ENCODE data around the gene ARF4.
"Not testable (repeated sequence)": the region's sequence is repeated elsewhere in the genome, so short reads cannot be mapped to it uniquely, and the experiment has no call there.

ARF4 gene

DNA sequence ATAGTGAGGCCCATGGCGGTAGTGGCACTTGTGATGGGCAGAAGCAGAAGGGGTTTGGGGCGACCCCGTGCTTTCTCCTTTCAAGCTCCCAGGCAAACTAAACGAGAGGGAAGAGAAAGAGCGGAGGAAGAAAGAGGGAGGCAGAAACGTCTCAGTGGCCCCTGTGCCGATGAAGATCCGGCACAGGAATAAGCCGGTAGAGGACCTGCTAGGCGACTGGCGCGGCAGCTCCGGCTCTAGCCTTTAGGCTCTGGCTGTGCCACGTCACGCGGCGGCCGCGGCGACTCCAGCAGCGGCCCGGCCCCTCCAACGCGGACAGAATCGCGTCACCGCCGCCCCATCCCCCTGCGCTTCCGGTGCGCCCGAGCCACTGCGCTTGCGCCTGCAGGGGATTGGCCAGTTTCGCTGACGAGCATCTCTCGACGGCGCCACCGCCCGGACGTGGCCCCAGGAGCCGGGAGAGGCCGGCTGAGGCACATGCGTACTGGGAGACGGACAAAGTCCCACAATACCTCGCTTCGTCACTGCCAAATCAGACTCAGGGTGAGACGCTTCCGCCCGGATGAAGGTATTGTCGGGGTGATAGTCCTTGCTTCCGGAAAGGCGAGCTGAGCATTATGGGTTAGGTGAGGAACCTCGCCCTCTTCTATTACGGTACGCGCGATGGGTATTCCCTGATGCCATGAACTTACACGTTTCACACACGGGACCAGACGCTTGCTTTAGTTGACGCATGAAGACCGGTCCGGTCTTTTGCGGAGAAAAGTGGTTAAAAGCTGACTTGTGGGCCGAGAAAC, at the start of gene ARF4:
ARF4 (minus strand) TSS at position 218 of the 797 bp plus-strand sequence; CDS start at position 14, 204 bp downstream.
- Histone ChIP-seq H3K9ac (ENCODE audit: low read depth in 1 of 2, low read length in 2 of 2) (peak within 1 kb of the TSS; percentile 99 to 100), H3K27ac (ENCODE audit: low read depth in 2 of 2, low read length in 2 of 2) (peak within 1 kb of the TSS; percentile 99 to 100), H3K4me1 (ENCODE audit: control insufficient read depth in 2 of 2, insufficient read depth in 2 of 2, low read length in 2 of 2) (peaks cover 3 to 20% of the 10 kb centered on the region in 2 donors), H3K27me3 (ENCODE audit: control insufficient read depth in 2 of 2, insufficient read depth in 2 of 2, low read length in 2 of 2) (no peaks in the 10 kb centered on the region), H3K36me3 (ENCODE audit: control insufficient read depth in 2 of 2, insufficient read depth in 2 of 2, low read length in 2 of 2) (peaks cover 3 to 4% of the 10 kb centered on the region in 2 donors), H3K9me3 (ENCODE audit: control insufficient read depth in 2 of 2, low read length in 2 of 2) (no peaks in the 10 kb centered on the region), H3K4me3 (ENCODE audit: low read length in 2 of 2) (peak within 1 kb of the TSS; percentile 98 to 100)

DNA sequence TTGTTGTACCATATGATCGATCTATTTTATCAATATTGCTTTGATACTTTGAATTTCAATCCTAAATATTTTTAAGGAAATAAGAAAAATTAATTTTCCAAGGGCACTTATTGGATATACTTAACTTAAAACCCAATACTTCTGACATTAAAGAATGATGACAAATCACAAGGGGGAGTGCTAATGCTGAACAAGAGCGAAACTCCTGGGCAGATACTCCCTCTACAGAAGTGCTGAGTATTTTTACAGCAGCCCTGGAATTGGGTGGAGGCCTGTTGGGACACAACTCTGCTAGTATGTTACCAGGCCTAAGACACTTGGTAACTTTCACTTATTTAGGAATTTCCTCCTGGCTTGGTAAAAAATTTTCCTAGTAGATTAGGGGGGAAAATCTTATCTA, 49.6 kb upstream of the ARF4 start:
- H3K4me3 ChIP-seq (ENCODE audit: low read length in 2 of 2): no peak overlapping the region
- no peaks in the 10 kb centered on the region for H3K4me1 ChIP-seq (ENCODE audit: control insufficient read depth in 2 of 2, insufficient read depth in 2 of 2, low read length in 2 of 2)
- no peaks in the 10 kb centered on the region for H3K9me3 ChIP-seq (ENCODE audit: control insufficient read depth in 2 of 2, low read length in 2 of 2)
- H3K27ac ChIP-seq (ENCODE audit: low read depth in 2 of 2, low read length in 2 of 2): no peak overlapping the region
- H3K27me3 ChIP-seq (ENCODE audit: control insufficient read depth in 2 of 2, insufficient read depth in 2 of 2, low read length in 2 of 2): no peaks in the 10 kb centered on the region
- H3K9ac ChIP-seq (ENCODE audit: low read depth in 1 of 2, low read length in 2 of 2): no peak overlapping the region
- peaks cover 10 to 19% of the 10 kb centered on the region in 2 donors for H3K36me3 ChIP-seq (ENCODE audit: control insufficient read depth in 2 of 2, insufficient read depth in 2 of 2, low read length in 2 of 2)

DNA sequence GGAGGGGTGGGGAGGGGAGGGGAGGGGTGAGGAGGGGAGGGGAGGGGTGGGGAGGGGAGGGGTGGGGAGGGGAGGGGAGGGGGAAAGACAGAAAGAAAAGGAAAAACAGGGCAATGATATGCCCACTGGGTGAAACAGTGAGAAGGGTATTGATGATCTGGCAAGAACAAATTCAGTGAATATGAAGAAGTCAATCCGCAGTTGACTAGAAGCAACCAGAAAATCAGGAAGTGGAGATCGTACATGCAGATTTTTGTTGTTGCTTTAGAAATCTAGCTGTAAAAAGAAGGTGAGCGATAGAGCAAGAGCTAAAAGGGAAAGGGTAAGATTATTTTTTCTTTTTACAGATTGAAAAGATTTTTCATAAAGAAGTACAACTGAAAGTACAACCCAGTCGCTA, 47.6 kb upstream of the ARF4 start:
- H3K9ac ChIP-seq (ENCODE audit: low read depth in 1 of 2, low read length in 2 of 2): no peak overlapping the region
- no peaks in the 10 kb centered on the region for H3K9me3 ChIP-seq (ENCODE audit: control insufficient read depth in 2 of 2, low read length in 2 of 2)
- H3K27me3 ChIP-seq (ENCODE audit: control insufficient read depth in 2 of 2, insufficient read depth in 2 of 2, low read length in 2 of 2): no peaks in the 10 kb centered on the region
- H3K36me3 ChIP-seq (ENCODE audit: control insufficient read depth in 2 of 2, insufficient read depth in 2 of 2, low read length in 2 of 2): peaks cover 10 to 27% of the 10 kb centered on the region in 2 donors
- H3K4me3 ChIP-seq (ENCODE audit: low read length in 2 of 2): no peak overlapping the region
- no peak overlapping the region for H3K27ac ChIP-seq (ENCODE audit: low read depth in 2 of 2, low read length in 2 of 2)
- H3K4me1 ChIP-seq (ENCODE audit: control insufficient read depth in 2 of 2, insufficient read depth in 2 of 2, low read length in 2 of 2): no peaks in the 10 kb centered on the region

DNA sequence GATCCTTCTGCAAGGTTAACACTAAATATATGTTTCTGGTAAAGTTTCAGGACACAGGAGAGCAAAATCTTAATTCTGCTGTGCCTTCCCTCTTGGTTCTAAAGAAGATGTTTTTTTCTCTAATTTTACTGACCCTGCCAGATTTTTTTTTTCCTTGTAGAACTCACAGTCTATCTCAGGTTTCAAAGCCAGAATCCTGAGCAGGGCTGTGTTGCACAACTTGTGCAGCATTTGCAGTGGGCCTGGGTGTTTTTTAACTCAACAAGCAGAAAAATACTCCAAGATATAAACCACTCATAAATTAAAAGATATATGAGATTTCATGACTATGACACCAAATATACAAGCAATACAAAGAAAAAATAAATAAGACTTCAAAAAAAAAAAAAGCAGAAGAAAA, 40.2 kb upstream of the ARF4 start:
- Histone ChIP-seq H3K36me3 (ENCODE audit: control insufficient read depth in 2 of 2, insufficient read depth in 2 of 2, low read length in 2 of 2) (peaks cover 28 to 49% of the 10 kb centered on the region in 2 donors), H3K27me3 (ENCODE audit: control insufficient read depth in 2 of 2, insufficient read depth in 2 of 2, low read length in 2 of 2) (no peaks in the 10 kb centered on the region), H3K9ac (ENCODE audit: low read depth in 1 of 2, low read length in 2 of 2) (no peak overlapping the region), H3K27ac (ENCODE audit: low read depth in 2 of 2, low read length in 2 of 2) (no peak overlapping the region), H3K4me1 (ENCODE audit: control insufficient read depth in 2 of 2, insufficient read depth in 2 of 2, low read length in 2 of 2) (no peaks in the 10 kb centered on the region), H3K9me3 (ENCODE audit: control insufficient read depth in 2 of 2, low read length in 2 of 2) (no peaks in the 10 kb centered on the region), H3K4me3 (ENCODE audit: low read length in 2 of 2) (no peak overlapping the region)

- not testable (repeated sequence) for H3K27me3 ChIP-seq (ENCODE audit: control insufficient read depth in 2 of 2, insufficient read depth in 2 of 2, low read length in 2 of 2); H3K9me3 ChIP-seq (ENCODE audit: control insufficient read depth in 2 of 2, low read length in 2 of 2); H3K9ac ChIP-seq (ENCODE audit: low read depth in 1 of 2, low read length in 2 of 2); H3K4me3 ChIP-seq (ENCODE audit: low read length in 2 of 2); H3K4me1 ChIP-seq (ENCODE audit: control insufficient read depth in 2 of 2, insufficient read depth in 2 of 2, low read length in 2 of 2); H3K27ac ChIP-seq (ENCODE audit: low read depth in 2 of 2, low read length in 2 of 2)
- H3K36me3 ChIP-seq (ENCODE audit: control insufficient read depth in 2 of 2, insufficient read depth in 2 of 2, low read length in 2 of 2): peaks cover 37 to 46% of the 10 kb centered on the region in 2 donors
These were observed 37.1 kb upstream of the ARF4 start for GRCh38 chr3:57634259-57634658.

DNA sequence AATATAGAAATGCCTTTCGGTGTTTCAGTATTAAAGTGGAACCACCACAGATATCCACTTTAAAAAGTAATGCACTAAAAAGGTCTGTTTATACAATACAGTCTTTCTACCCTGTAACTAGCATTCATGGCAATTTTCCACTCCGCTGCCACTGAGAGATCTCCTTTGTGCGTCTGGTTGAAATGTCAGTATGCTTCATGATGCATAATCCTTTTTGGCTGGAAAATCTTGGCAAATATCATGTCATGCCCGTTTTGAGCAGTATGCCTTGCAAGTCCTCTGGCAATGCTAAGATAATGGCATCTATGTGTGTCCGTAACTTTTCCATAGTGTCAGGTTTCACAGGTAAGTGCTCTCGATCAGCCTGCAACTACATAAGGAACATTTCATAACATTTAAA, 30.8 kb upstream of the ARF4 start:
- Histone ChIP-seq H3K27ac (ENCODE audit: low read depth in 2 of 2, low read length in 2 of 2) (no peak overlapping the region), H3K9ac (ENCODE audit: low read depth in 1 of 2, low read length in 2 of 2) (no peak overlapping the region), H3K36me3 (ENCODE audit: control insufficient read depth in 2 of 2, insufficient read depth in 2 of 2, low read length in 2 of 2) (peaks cover 38 to 47% of the 10 kb centered on the region in 2 donors), H3K4me1 (ENCODE audit: control insufficient read depth in 2 of 2, insufficient read depth in 2 of 2, low read length in 2 of 2) (no peaks in the 10 kb centered on the region), H3K4me3 (ENCODE audit: low read length in 2 of 2) (no peak overlapping the region), H3K27me3 (ENCODE audit: control insufficient read depth in 2 of 2, insufficient read depth in 2 of 2, low read length in 2 of 2) (no peaks in the 10 kb centered on the region), H3K9me3 (ENCODE audit: control insufficient read depth in 2 of 2, low read length in 2 of 2) (no peaks in the 10 kb centered on the region)

DNA sequence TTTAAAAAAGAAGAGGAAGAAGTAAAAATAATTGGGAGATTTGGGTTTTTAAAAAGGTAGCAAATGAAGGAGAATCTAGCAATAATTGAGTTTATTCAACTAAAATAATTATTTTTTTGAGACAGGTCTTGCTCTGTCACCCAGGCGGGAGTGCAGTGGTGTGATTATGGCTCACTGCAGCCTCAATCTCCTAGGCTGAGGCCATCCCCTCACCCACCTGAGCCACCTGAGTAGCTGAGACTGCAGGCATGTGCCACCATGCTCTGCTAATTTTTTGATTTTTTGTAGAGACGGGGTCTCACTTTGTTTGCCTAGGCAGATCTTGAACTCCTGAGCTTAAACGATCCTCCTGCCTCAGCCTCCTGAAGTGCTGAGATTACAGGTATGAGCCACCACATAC, 27.7 kb upstream of the ARF4 start:
- peaks cover 21 to 31% of the 10 kb centered on the region in 2 donors for H3K36me3 ChIP-seq (ENCODE audit: control insufficient read depth in 2 of 2, insufficient read depth in 2 of 2, low read length in 2 of 2)
- H3K27me3 ChIP-seq (ENCODE audit: control insufficient read depth in 2 of 2, insufficient read depth in 2 of 2, low read length in 2 of 2): no peaks in the 10 kb centered on the region
- H3K4me1 ChIP-seq (ENCODE audit: control insufficient read depth in 2 of 2, insufficient read depth in 2 of 2, low read length in 2 of 2): no peaks in the 10 kb centered on the region
- H3K9ac ChIP-seq (ENCODE audit: low read depth in 1 of 2, low read length in 2 of 2): no peak overlapping the region
- H3K27ac ChIP-seq (ENCODE audit: low read depth in 2 of 2, low read length in 2 of 2): no peak overlapping the region
- no peaks in the 10 kb centered on the region for H3K9me3 ChIP-seq (ENCODE audit: control insufficient read depth in 2 of 2, low read length in 2 of 2)
- H3K4me3 ChIP-seq (ENCODE audit: low read length in 2 of 2): no peak overlapping the region

DNA sequence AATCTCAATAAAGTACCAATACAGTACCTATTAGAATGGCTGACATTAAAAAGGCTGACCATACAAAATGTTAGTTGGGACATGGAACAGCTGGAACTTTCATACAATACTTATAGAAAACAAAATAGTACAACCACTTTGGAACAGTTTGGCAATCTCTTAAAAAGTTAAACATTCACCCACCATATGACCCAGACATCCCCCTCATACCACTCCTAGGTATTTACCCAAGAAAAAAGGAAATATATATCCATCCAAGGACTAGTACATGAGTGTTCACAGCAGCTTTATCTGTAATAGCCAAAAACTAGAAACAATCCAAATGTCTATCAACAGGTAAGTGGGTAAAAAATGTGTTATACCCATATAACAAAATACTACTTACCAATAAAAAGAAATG, 25.2 kb upstream of the ARF4 start:
- Histone ChIP-seq H3K27me3 (ENCODE audit: control insufficient read depth in 2 of 2, insufficient read depth in 2 of 2, low read length in 2 of 2) (no peaks in the 10 kb centered on the region), H3K4me3 (ENCODE audit: low read length in 2 of 2) (no peak overlapping the region), H3K36me3 (ENCODE audit: control insufficient read depth in 2 of 2, insufficient read depth in 2 of 2, low read length in 2 of 2) (peaks cover 6 to 10% of the 10 kb centered on the region in 2 donors), H3K4me1 (ENCODE audit: control insufficient read depth in 2 of 2, insufficient read depth in 2 of 2, low read length in 2 of 2) (no peaks in the 10 kb centered on the region), H3K9ac (ENCODE audit: low read depth in 1 of 2, low read length in 2 of 2) (no peak overlapping the region), H3K27ac (ENCODE audit: low read depth in 2 of 2, low read length in 2 of 2) (no peak overlapping the region), H3K9me3 (ENCODE audit: control insufficient read depth in 2 of 2, low read length in 2 of 2) (no peaks in the 10 kb centered on the region)

GRCh38 chr3:57617739-57618138, 20.6 kb upstream of the ARF4 start:
- no peaks in the 10 kb centered on the region for H3K27me3 ChIP-seq (ENCODE audit: control insufficient read depth in 2 of 2, insufficient read depth in 2 of 2, low read length in 2 of 2)
- no peak overlapping the region for H3K4me3 ChIP-seq (ENCODE audit: low read length in 2 of 2)
- no peak overlapping the region for H3K27ac ChIP-seq (ENCODE audit: low read depth in 2 of 2, low read length in 2 of 2)
- no peaks in the 10 kb centered on the region for H3K4me1 ChIP-seq (ENCODE audit: control insufficient read depth in 2 of 2, insufficient read depth in 2 of 2, low read length in 2 of 2)
- H3K36me3 ChIP-seq (ENCODE audit: control insufficient read depth in 2 of 2, insufficient read depth in 2 of 2, low read length in 2 of 2): no peaks in the 10 kb centered on the region
- H3K9me3 ChIP-seq (ENCODE audit: control insufficient read depth in 2 of 2, low read length in 2 of 2): no peaks in the 10 kb centered on the region
- no peak overlapping the region for H3K9ac ChIP-seq (ENCODE audit: low read depth in 1 of 2, low read length in 2 of 2)

- Histone ChIP-seq H3K9ac (ENCODE audit: low read depth in 1 of 2, low read length in 2 of 2) (no peak overlapping the region), H3K4me3 (ENCODE audit: low read length in 2 of 2) (no peak overlapping the region), H3K27me3 (ENCODE audit: control insufficient read depth in 2 of 2, insufficient read depth in 2 of 2, low read length in 2 of 2) (no peaks in the 10 kb centered on the region), H3K36me3 (ENCODE audit: control insufficient read depth in 2 of 2, insufficient read depth in 2 of 2, low read length in 2 of 2) (no peaks in the 10 kb centered on the region), H3K9me3 (ENCODE audit: control insufficient read depth in 2 of 2, low read length in 2 of 2) (no peaks in the 10 kb centered on the region), H3K27ac (ENCODE audit: low read depth in 2 of 2, low read length in 2 of 2) (no peak overlapping the region), H3K4me1 (ENCODE audit: control insufficient read depth in 2 of 2, insufficient read depth in 2 of 2, low read length in 2 of 2) (no peaks in the 10 kb centered on the region)
These were observed 19.1 kb upstream of the ARF4 start for GRCh38 chr3:57616233-57616632.
